Measurements from ENCODE around the gene TTN. TPM values are rescaled to one million over a fixed set of nuclear protein-coding genes. Genes with fewer than 3 reads are reported as not detected.

The TTN gene
- total RNA-seq, 1 donor from 2014 or later: 0.50 TPM

DNA sequence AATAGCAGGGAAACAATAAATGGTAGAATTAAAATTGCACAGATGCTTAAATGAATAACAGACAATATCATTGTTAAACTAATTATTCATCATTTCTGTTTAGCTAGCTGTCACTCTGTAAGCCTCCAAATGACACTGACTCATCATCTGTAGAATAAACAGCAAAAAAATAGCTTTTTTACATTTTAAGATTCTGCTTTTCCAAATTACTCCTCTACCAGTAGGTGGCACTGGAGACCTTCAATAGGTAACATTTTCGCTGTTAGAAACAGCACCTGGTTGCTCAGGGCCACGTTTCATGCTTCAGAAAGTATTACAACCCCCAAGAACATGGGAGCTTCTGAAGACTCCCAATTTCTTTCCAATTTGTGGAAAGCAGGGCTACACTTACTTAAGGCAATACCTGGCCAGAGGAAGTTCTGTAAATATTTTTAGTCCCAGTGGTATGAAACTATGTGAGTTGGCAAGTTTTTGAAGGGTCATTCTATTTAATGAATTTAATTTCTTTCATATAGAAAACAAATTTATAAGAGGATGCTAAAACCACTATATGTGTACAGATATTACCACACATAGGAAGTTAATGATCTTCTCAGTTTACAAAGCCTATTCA lies 45.4 kb downstream of the TTN start:
- Histone ChIP-seq H3K9me3 (ENCODE audit: insufficient read depth, low read depth, low read length) (no peaks in the 10 kb centered on the region), H2AFZ (ENCODE audit: low read depth, low read length) (no peak overlapping the region), H3K4me3 (ENCODE audit: insufficient read depth, low read depth, low read length) (no peak overlapping the region), H3K27me3 (ENCODE audit: insufficient read depth, low read length) (no peaks in the 10 kb centered on the region), H3K4me1 (ENCODE audit: insufficient read depth, low read length) (peaks cover 4% of the 10 kb centered on the region), H3K9ac (ENCODE audit: low read length) (no peak overlapping the region), H3K27ac (ENCODE audit: low read depth, low read length) (no peak overlapping the region), H3K4me2 (ENCODE audit: low read length) (no peak overlapping the region), H4K20me1 (ENCODE audit: insufficient read depth, low read length) (no peaks in the 10 kb centered on the region), H3K79me2 (ENCODE audit: insufficient read depth, low read length) (no peaks in the 10 kb centered on the region), H3K36me3 (ENCODE audit: insufficient read depth, low read length) (no peaks in the 10 kb centered on the region)
- peak; percentile 12 for DNase-seq (ENCODE audit: low read depth)
- Mint-ChIP-seq H3K36me3 (ENCODE audit: low read depth, unreplicated experiment) (no peaks in the 10 kb centered on the region), H3K27me3 (ENCODE audit: low read depth, unreplicated experiment) (no peaks in the 10 kb centered on the region), H3K4me1 (ENCODE audit: low read depth, unreplicated experiment) (peaks cover 5% of the 10 kb centered on the region), H3K4me3 (ENCODE audit: unreplicated experiment) (no peak overlapping the region), H3K9me3 (ENCODE audit: unreplicated experiment) (no peaks in the 10 kb centered on the region), H3K27ac (ENCODE audit: unreplicated experiment) (no peak overlapping the region)
- TF ChIP-seq CTCF (IDR thresholded peaks at IDR 0.05; ENCODE audit: insufficient read depth, low read depth, low read length): peak; percentile 80
- no peak for TF ChIP-seq EZH2 (IDR thresholded peaks at IDR 0.05; ENCODE audit: insufficient read depth, low read length)
- FAIRE-seq: peak; percentile 26

DNA sequence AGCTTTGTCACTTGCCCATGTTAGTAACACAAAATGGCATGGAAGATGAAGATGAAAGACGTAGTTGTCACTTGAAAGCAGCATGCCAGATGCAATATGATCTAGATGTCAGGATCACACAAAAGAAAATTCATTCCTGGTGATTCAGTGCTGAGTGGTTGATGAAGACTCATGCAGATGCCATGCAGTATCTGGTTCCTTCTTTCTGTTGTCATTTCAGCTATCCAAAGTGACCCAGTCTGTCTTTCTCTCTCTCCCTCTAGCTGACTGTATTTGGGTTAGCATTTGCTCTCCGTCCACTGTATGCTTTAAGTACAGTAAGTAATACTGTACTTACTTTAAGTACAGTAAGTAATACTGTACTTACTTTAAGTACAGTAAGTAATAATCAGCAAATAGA lies 50.4 kb downstream of the TTN start:
- H3K4me1 ChIP-seq (ENCODE audit: insufficient read depth, low read length): peaks cover 7% of the 10 kb centered on the region
- no peak overlapping the region for H3K4me3 ChIP-seq (ENCODE audit: insufficient read depth, low read depth, low read length)
- H3K27ac Mint-ChIP-seq (ENCODE audit: unreplicated experiment): peak overlapping the region; percentile 31
- H3K27ac ChIP-seq (ENCODE audit: low read depth, low read length): no peak overlapping the region
- DNase-seq (ENCODE audit: low read depth) (peak; percentile 60), FAIRE-seq (peak; percentile 98)
- no peaks in the 10 kb centered on the region for H3K79me2 ChIP-seq (ENCODE audit: insufficient read depth, low read length)
- H3K36me3 ChIP-seq (ENCODE audit: insufficient read depth, low read length): no peaks in the 10 kb centered on the region
- H2AFZ ChIP-seq (ENCODE audit: low read depth, low read length): peak overlapping the region; percentile 14
- no peaks in the 10 kb centered on the region for H3K9me3 Mint-ChIP-seq (ENCODE audit: unreplicated experiment)
- H3K4me3 Mint-ChIP-seq (ENCODE audit: unreplicated experiment): no peak overlapping the region
- peaks cover 8% of the 10 kb centered on the region for H3K4me1 Mint-ChIP-seq (ENCODE audit: low read depth, unreplicated experiment)
- no peaks in the 10 kb centered on the region for H3K27me3 ChIP-seq (ENCODE audit: insufficient read depth, low read length)
- no peaks in the 10 kb centered on the region for H4K20me1 ChIP-seq (ENCODE audit: insufficient read depth, low read length)
- TF ChIP-seq EZH2 (IDR thresholded peaks at IDR 0.05; ENCODE audit: insufficient read depth, low read length) (no peak), CTCF (IDR thresholded peaks at IDR 0.05; ENCODE audit: insufficient read depth, low read depth, low read length) (no peak)
- H3K4me2 ChIP-seq (ENCODE audit: low read length): peak overlapping the region; percentile 45
- H3K36me3 Mint-ChIP-seq (ENCODE audit: low read depth, unreplicated experiment): no peaks in the 10 kb centered on the region
- no peaks in the 10 kb centered on the region for H3K9me3 ChIP-seq (ENCODE audit: insufficient read depth, low read depth, low read length)
- H3K27me3 Mint-ChIP-seq (ENCODE audit: low read depth, unreplicated experiment): no peaks in the 10 kb centered on the region
- H3K9ac ChIP-seq (ENCODE audit: low read length): no peak overlapping the region

DNA sequence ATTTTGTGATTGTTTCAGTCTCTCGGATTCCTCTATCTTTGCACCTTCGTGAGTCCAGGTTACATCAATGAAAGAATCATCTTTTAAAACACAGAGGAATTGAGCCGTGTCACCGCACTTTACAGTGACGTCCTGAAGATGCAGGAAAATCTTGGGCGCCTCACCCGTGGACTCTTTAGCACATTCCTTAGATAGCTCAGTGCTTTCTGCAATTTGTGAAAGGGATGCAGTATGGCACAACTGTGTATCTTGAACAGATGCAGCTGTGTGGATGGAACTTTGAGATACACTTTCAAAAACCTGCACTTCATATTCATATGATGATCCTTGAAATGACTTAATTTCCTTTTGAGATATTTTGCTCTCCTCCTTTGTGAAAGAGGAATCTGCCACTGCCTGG lies 50.9 kb downstream of the TTN start:
- FAIRE-seq: no peak
- Histone ChIP-seq H3K4me1 (ENCODE audit: insufficient read depth, low read length) (peaks cover 7% of the 10 kb centered on the region), H3K27ac (ENCODE audit: low read depth, low read length) (no peak overlapping the region), H3K9ac (ENCODE audit: low read length) (no peak overlapping the region), H3K36me3 (ENCODE audit: insufficient read depth, low read length) (no peaks in the 10 kb centered on the region), H3K9me3 (ENCODE audit: insufficient read depth, low read depth, low read length) (no peaks in the 10 kb centered on the region), H2AFZ (ENCODE audit: low read depth, low read length) (peak overlapping the region; percentile 14), H3K4me2 (ENCODE audit: low read length) (peak overlapping the region; percentile 45), H3K4me3 (ENCODE audit: insufficient read depth, low read depth, low read length) (no peak overlapping the region), H3K27me3 (ENCODE audit: insufficient read depth, low read length) (no peaks in the 10 kb centered on the region), H3K79me2 (ENCODE audit: insufficient read depth, low read length) (no peaks in the 10 kb centered on the region), H4K20me1 (ENCODE audit: insufficient read depth, low read length) (no peaks in the 10 kb centered on the region)
- H3K27ac Mint-ChIP-seq (ENCODE audit: unreplicated experiment): no peak overlapping the region
- H3K9me3 Mint-ChIP-seq (ENCODE audit: unreplicated experiment): no peaks in the 10 kb centered on the region
- H3K36me3 Mint-ChIP-seq (ENCODE audit: low read depth, unreplicated experiment): no peaks in the 10 kb centered on the region
- no peaks in the 10 kb centered on the region for H3K27me3 Mint-ChIP-seq (ENCODE audit: low read depth, unreplicated experiment)
- H3K4me1 Mint-ChIP-seq (ENCODE audit: low read depth, unreplicated experiment): peaks cover 8% of the 10 kb centered on the region
- no peak for TF ChIP-seq EZH2 (IDR thresholded peaks at IDR 0.05; ENCODE audit: insufficient read depth, low read length)
- no peak for TF ChIP-seq CTCF (IDR thresholded peaks at IDR 0.05; ENCODE audit: insufficient read depth, low read depth, low read length)
- DNase-seq (ENCODE audit: low read depth): peak; percentile 11
- H3K4me3 Mint-ChIP-seq (ENCODE audit: unreplicated experiment): no peak overlapping the region
